ENCODE results near the gene KCNS1.

- TF ChIP-seq SP1 (IDR thresholded peaks at IDR 0.05) (no peak), L3MBTL2 (conservative IDR thresholded peaks at IDR 0.05) (no peak), ZNF384 (IDR thresholded peaks at IDR 0.05) (no peak), BHLHE40 (IDR thresholded peaks at IDR 0.05; ENCODE audit: borderline replicate concordance) (no peak), FOXM1 (IDR thresholded peaks at IDR 0.05; ENCODE audit: borderline replicate concordance) (no peak), PKNOX1 (IDR thresholded peaks at IDR 0.05) (no peak), SUZ12 (IDR thresholded peaks at IDR 0.05) (no peak), ELF4 (IDR thresholded peaks at IDR 0.05) (no peak), FOXK2 (IDR thresholded peaks at IDR 0.05) (no peak), NFRKB (IDR thresholded peaks at IDR 0.05) (no peak), HDGF (IDR thresholded peaks at IDR 0.05; ENCODE audit: borderline replicate concordance) (no peak), ARNT (IDR thresholded peaks at IDR 0.05) (no peak), FOXA1 (IDR thresholded peaks at IDR 0.05) (no peak)
Observed at GRCh38 chr20:45149062-45149461, 48.1 kb upstream of the KCNS1 start.

Measured in HEK293T (cell line).